ENCODE measurements around the gene COL5A1. TPM values are rescaled to one million over a fixed set of nuclear protein-coding genes. Genes with fewer than 3 reads are reported as not detected.
A peak's percentile ranks its signal among the peaks of the same experiment; 100 is the strongest.

The COL5A1 gene
- total RNA-seq, 1 donor from 2014 or later = 1,552 TPM

- H3K27me3 Mint-ChIP-seq (ENCODE audit: unreplicated experiment) = no peaks in the 10 kb centered on the region
- TF ChIP-seq CTCF (IDR thresholded peaks at IDR 0.05) = no peak
- peaks cover 29% of the 10 kb centered on the region for H3K36me3 Mint-ChIP-seq (ENCODE audit: unreplicated experiment)
- H3K4me3 Mint-ChIP-seq (ENCODE audit: unreplicated experiment) = no peak overlapping the region
- peaks cover 68% of the 10 kb centered on the region for H3K4me1 Mint-ChIP-seq (ENCODE audit: unreplicated experiment)
- peak overlapping the region; percentile 47 for H3K27ac Mint-ChIP-seq (ENCODE audit: unreplicated experiment)
- H3K9me3 Mint-ChIP-seq (ENCODE audit: unreplicated experiment) = no peaks in the 10 kb centered on the region
- DNase-seq (ENCODE audit: extremely low spot score, unreplicated experiment) = no peak
Measured at GRCh38 chr9:134650431-134651190, 9.0 kb downstream of the COL5A1 start.

- Mint-ChIP-seq H3K4me3 (ENCODE audit: unreplicated experiment) (no peak overlapping the region), H3K27ac (ENCODE audit: unreplicated experiment) (peak overlapping the region; percentile 86), H3K9me3 (ENCODE audit: unreplicated experiment) (no peaks in the 10 kb centered on the region), H3K36me3 (ENCODE audit: unreplicated experiment) (peaks cover 25% of the 10 kb centered on the region), H3K27me3 (ENCODE audit: unreplicated experiment) (no peaks in the 10 kb centered on the region), H3K4me1 (ENCODE audit: unreplicated experiment) (peaks cover 65% of the 10 kb centered on the region)
- DNase-seq (ENCODE audit: extremely low spot score, unreplicated experiment) = no peak
- TF ChIP-seq CTCF (IDR thresholded peaks at IDR 0.05) = no peak
Measured at GRCh38 chr9:134651226-134651905, 9.8 kb downstream of the COL5A1 start.

GRCh38 chr9:134652291-134653225, 11.0 kb downstream of the COL5A1 start:
- Mint-ChIP-seq H3K9me3 (ENCODE audit: unreplicated experiment) (no peaks in the 10 kb centered on the region), H3K4me3 (ENCODE audit: unreplicated experiment) (no peak overlapping the region), H3K36me3 (ENCODE audit: unreplicated experiment) (peaks cover 20% of the 10 kb centered on the region), H3K27ac (ENCODE audit: unreplicated experiment) (peak overlapping the region; percentile 86), H3K4me1 (ENCODE audit: unreplicated experiment) (peaks cover 57% of the 10 kb centered on the region), H3K27me3 (ENCODE audit: unreplicated experiment) (no peaks in the 10 kb centered on the region)
- TF ChIP-seq CTCF (IDR thresholded peaks at IDR 0.05) = no peak
- no peak for DNase-seq (ENCODE audit: extremely low spot score, unreplicated experiment)

GRCh38 chr9:134653259-134654009, 11.8 kb downstream of the COL5A1 start:
- no peak for TF ChIP-seq CTCF (IDR thresholded peaks at IDR 0.05)
- peaks cover 16% of the 10 kb centered on the region for H3K36me3 Mint-ChIP-seq (ENCODE audit: unreplicated experiment)
- peak overlapping the region; percentile 27 for H3K27ac Mint-ChIP-seq (ENCODE audit: unreplicated experiment)
- H3K27me3 Mint-ChIP-seq (ENCODE audit: unreplicated experiment) = no peaks in the 10 kb centered on the region
- peaks cover 61% of the 10 kb centered on the region for H3K4me1 Mint-ChIP-seq (ENCODE audit: unreplicated experiment)
- no peak for DNase-seq (ENCODE audit: extremely low spot score, unreplicated experiment)
- H3K4me3 Mint-ChIP-seq (ENCODE audit: unreplicated experiment) = no peak overlapping the region
- no peaks in the 10 kb centered on the region for H3K9me3 Mint-ChIP-seq (ENCODE audit: unreplicated experiment)

All from osteocyte (in vitro differentiated cells).